Measurements from ENCODE around the gene KIFAP3.

- TF ChIP-seq, protein P1, sequence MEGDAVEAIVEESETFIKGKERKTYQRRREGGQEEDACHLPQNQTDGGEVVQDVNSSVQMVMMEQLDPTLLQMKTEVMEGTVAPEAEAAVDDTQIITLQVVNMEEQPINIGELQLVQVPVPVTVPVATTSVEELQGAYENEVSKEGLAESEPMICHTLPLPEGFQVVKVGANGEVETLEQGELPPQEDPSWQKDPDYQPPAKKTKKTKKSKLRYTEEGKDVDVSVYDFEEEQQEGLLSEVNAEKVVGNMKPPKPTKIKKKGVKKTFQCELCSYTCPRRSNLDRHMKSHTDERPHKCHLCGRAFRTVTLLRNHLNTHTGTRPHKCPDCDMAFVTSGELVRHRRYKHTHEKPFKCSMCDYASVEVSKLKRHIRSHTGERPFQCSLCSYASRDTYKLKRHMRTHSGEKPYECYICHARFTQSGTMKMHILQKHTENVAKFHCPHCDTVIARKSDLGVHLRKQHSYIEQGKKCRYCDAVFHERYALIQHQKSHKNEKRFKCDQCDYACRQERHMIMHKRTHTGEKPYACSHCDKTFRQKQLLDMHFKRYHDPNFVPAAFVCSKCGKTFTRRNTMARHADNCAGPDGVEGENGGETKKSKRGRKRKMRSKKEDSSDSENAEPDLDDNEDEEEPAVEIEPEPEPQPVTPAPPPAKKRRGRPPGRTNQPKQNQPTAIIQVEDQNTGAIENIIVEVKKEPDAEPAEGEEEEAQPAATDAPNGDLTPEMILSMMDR (IDR thresholded peaks at IDR 0.05), result no peak
- TF ChIP-seq POLR2A (IDR thresholded peaks at IDR 0.05), result no peak
Measured at GRCh38 chr1:169877800-169878491, 196.5 kb downstream of the KIFAP3 start.

Measured in upper lobe of left lung (tissue), 4 donors.